Gastrocnemius medialis (tissue), 4 donors: ENCODE results near the gene SDCCAG8. TPM values are rescaled to one million over a fixed set of nuclear protein-coding genes. Genes with fewer than 3 reads are reported as not detected.

Source experiments
- ATAC-seq, 2 donors: fragments of 150-250 bp; one replicate each; pipeline ENCODE4 v1.9.1; 2016
- DNase-seq, 2 donors: peaks; one replicate each; pipeline ENCODE4 v3.0.0-alpha.2; 2019
- H3K27ac ChIP-seq, 4 donors: fragments of 200-600 bp; sonication (generic); 1 replicate in 1 of 4; 2 replicates in 3 of 4; pipeline ENCODE4 v1.5.1; 2016 to 2018; ENCODE audit warnings: mild to moderate bottlenecking in 2 of 4, moderate library complexity in 1 of 4
- H3K27me3 ChIP-seq, 3 donors: fragments of 200-600 bp; sonication (generic) in 2 of 3; 1 replicate in 1 of 3; 2 replicates in 2 of 3; pipeline versions ENCODE4 v1.5.1 to v1.6.0; 2016 to 2019; ENCODE audit warnings: mild to moderate bottlenecking in 1 of 3, moderate library complexity in 1 of 3
- H3K36me3 ChIP-seq, 2 donors: fragments of 200-600 bp; sonication (generic) in 1 of 2; one replicate each; pipeline ENCODE4 v1.5.1; 2017 to 2018
- H3K4me1 ChIP-seq, 2 donors: fragments of 200-600 bp; sonication (generic) in 1 of 2; one replicate each; pipeline ENCODE4 v1.5.1; 2016 to 2017; ENCODE audit warnings: mild to moderate bottlenecking in 2 of 2
- H3K4me3 ChIP-seq, 4 donors: fragments of 200-600 bp; sonication (generic) in 3 of 4; 1 replicate in 1 of 4; 2 replicates in 3 of 4; pipeline ENCODE4 v1.5.1; 2016 to 2019; ENCODE audit warnings: mild to moderate bottlenecking in 2 of 4
- H3K9me3 ChIP-seq, 3 donors: fragments of 200-600 bp; sonication (generic) in 2 of 3; 1 replicate in 1 of 3; 2 replicates in 2 of 3; pipeline ENCODE4 v1.5.1; 2016 to 2019
- POLR2A ChIP-seq, 2 donors: fragments of 450-650 bp; IDR thresholded peaks; one replicate each; pipeline ENCODE4 v1.6.1; 2017; ENCODE audit warnings: antibody characterized with exemption in 2 of 2, mild to moderate bottlenecking in 2 of 2, moderate library complexity in 2 of 2
- in situ Hi-C, 4 donors: fragments of 200-750 bp; cut with MboI; loops; one replicate each; pipeline versions ENCODE4 v1.15.0 to v1.8.0; 2017; ENCODE audit warnings: low sequenced_read_pairs in 4 of 4
- intact Hi-C: fragments of 100-400 bp; cut with DNase I; formaldehyde crosslinking; loops from one replicate; pipeline ENCODE4 v1.15.1; 2023; ENCODE audit warnings: low total_unique reads
- total RNA-seq, 4 donors: library from RNA; depleted of rRNA; stranded (reverse); fragments of >200 nt; gene quantifications; one replicate each; pipeline versions ENCODE4 v1.1.0 to v1.2.3, GENCODE V29; 2016
- TF ChIP-seq, protein P1 (sequence below), 5 experiments: fragments of 450-650 bp in 3 of 5; fragments of 200-600 bp in 2 of 5; sonication (generic) in 2 of 5; IDR thresholded peaks in 4 of 5; conservative IDR thresholded peaks in 1 of 5; 1 replicate in 4 of 5; 2 replicates in 1 of 5; pipeline ENCODE4 v1.5.1; 2016 to 2019; ENCODE audit warnings: antibody characterized with exemption in 5 of 5, mild to moderate bottlenecking in 3 of 5, moderate library complexity in 3 of 5

The SDCCAG8 gene
- total RNA-seq, 4 donors from 2014 or later, result 12.3 to 33.9 (median 26.1) TPM

DNA sequence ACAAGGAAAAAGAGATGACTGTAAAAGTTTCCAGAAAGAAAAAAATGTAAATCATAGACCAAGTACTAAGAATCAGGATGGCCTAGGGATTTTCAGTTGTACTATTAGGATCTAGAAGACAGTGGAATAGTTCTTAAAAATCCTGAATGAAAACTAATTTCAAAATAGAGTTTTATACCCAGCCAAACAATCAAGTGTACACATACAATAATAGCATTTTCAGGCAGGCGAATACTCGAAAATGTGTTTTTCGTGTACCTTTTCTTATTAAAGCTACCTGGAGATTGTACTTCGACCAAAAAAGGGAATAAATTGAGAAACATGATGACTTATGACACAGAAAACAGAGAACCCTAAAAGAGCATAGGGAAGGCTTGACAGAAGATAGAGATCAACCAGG lies 118.6 kb downstream of the SDCCAG8 start:
- TF ChIP-seq POLR2A (IDR thresholded peaks at IDR 0.05), result no peak
- TF ChIP-seq, protein P1, sequence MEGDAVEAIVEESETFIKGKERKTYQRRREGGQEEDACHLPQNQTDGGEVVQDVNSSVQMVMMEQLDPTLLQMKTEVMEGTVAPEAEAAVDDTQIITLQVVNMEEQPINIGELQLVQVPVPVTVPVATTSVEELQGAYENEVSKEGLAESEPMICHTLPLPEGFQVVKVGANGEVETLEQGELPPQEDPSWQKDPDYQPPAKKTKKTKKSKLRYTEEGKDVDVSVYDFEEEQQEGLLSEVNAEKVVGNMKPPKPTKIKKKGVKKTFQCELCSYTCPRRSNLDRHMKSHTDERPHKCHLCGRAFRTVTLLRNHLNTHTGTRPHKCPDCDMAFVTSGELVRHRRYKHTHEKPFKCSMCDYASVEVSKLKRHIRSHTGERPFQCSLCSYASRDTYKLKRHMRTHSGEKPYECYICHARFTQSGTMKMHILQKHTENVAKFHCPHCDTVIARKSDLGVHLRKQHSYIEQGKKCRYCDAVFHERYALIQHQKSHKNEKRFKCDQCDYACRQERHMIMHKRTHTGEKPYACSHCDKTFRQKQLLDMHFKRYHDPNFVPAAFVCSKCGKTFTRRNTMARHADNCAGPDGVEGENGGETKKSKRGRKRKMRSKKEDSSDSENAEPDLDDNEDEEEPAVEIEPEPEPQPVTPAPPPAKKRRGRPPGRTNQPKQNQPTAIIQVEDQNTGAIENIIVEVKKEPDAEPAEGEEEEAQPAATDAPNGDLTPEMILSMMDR (IDR thresholded peaks at IDR 0.05 in 4 of 5, conservative IDR thresholded peaks at IDR 0.05 in 1 of 5), result no peak
- intact Hi-C loops, result no loop called here
- Histone ChIP-seq H3K9me3 (no peaks in the 10 kb centered on the region), H3K4me1 (peaks cover 8 to 12% of the 10 kb centered on the region in 2 donors), H3K27me3 (no peaks in the 10 kb centered on the region), H3K27ac (no peak overlapping the region), H3K36me3 (peaks cover 0 to 3% of the 10 kb centered on the region in 2 donors), H3K4me3 (no peak overlapping the region)
- DNase-seq (no peak), ATAC-seq (no peak)
- in situ Hi-C loops, result no loop called here

DNA sequence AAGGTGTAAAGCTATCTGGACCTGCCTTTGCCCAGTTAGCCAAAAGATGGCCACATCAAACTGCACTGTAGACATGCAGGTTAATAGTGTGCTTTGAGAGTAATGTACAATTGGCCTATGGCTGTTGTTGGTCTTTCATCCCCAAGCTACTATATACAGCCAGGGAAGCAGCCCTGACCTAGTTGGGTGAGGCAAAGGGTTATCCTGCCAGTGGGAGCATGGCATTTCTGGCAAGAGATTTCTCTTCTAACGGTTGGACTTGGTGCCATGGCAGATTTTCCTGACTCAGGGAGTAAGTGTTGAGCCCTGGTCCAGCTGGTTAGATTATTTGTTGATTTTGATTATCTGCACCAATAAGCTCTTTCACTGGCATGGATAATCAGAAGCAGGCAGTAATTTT lies 119.8 kb downstream of the SDCCAG8 start:
- ATAC-seq (peak in 1 of 2 donors; percentile 62), DNase-seq (no peak)
- Histone ChIP-seq H3K27me3 (no peaks in the 10 kb centered on the region), H3K4me1 (peaks cover 8 to 12% of the 10 kb centered on the region in 2 donors), H3K36me3 (peaks cover 0 to 7% of the 10 kb centered on the region in 2 donors), H3K27ac (no peak overlapping the region), H3K4me3 (no peak overlapping the region), H3K9me3 (no peaks in the 10 kb centered on the region)
- intact Hi-C loops, result no loop called here
- no peak for TF ChIP-seq POLR2A (IDR thresholded peaks at IDR 0.05)
- TF ChIP-seq, protein P1 (IDR thresholded peaks at IDR 0.05 in 4 of 5, conservative IDR thresholded peaks at IDR 0.05 in 1 of 5), result no peak
- in situ Hi-C loops, result no loop called here

DNA sequence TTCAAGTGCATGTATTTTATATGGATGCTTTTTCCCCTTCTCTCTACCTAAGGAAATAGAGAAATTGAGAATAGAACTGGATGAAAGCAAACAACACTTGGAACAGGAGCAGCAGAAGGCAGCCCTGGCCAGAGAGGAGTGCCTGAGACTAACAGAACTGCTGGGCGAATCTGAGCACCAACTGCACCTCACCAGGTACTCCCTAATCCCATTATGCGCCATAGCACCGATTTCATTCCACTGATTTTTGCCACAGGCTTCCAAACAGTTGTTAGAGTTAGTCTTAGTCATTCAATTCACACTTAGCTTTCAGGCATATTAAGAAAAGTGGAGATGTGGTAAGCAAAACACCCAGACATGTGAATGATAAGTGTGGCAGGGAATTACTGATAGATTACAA lies 122.8 kb downstream of the SDCCAG8 start:
- DNase-seq (no peak), ATAC-seq (no peak)
- Histone ChIP-seq H3K27ac (no peak overlapping the region), H3K9me3 (no peaks in the 10 kb centered on the region), H3K36me3 (peaks cover 0 to 7% of the 10 kb centered on the region in 2 donors), H3K27me3 (no peaks in the 10 kb centered on the region), H3K4me1 (peaks cover 8 to 9% of the 10 kb centered on the region in 2 donors), H3K4me3 (no peak overlapping the region)
- in situ Hi-C loops, result no loop called here
- TF ChIP-seq POLR2A (IDR thresholded peaks at IDR 0.05), result no peak
- TF ChIP-seq, protein P1 (IDR thresholded peaks at IDR 0.05 in 4 of 5, conservative IDR thresholded peaks at IDR 0.05 in 1 of 5), result no peak
- intact Hi-C loops, result no loop called here

DNA sequence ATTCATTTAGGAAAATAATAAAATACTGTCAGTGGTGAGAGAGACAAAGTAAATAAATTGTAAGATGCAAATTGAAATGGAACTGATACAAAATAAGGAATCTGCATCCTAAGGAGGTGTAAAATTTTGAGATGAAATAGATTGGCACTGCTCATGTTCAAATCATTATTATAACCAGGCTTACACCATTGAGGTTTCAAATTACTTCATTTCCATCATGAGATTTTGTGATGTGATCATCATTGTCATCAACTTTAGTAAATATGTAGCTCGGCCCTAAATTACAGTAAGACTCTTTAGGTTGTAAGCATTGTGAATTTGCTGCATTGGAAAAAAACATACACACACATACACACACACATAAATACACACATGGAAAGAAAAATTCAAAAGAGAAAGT lies 123.4 kb downstream of the SDCCAG8 start:
- Histone ChIP-seq H3K4me1 (peaks cover 8 to 9% of the 10 kb centered on the region in 2 donors), H3K27ac (no peak overlapping the region), H3K36me3 (peaks cover 0 to 7% of the 10 kb centered on the region in 2 donors), H3K4me3 (no peak overlapping the region), H3K9me3 (no peaks in the 10 kb centered on the region), H3K27me3 (no peaks in the 10 kb centered on the region)
- DNase-seq (no peak), ATAC-seq (no peak)
- intact Hi-C loops, result no loop called here
- TF ChIP-seq, protein P1 (IDR thresholded peaks at IDR 0.05 in 4 of 5, conservative IDR thresholded peaks at IDR 0.05 in 1 of 5), result no peak
- TF ChIP-seq POLR2A (IDR thresholded peaks at IDR 0.05), result no peak
- in situ Hi-C loops, result no loop called here

DNA sequence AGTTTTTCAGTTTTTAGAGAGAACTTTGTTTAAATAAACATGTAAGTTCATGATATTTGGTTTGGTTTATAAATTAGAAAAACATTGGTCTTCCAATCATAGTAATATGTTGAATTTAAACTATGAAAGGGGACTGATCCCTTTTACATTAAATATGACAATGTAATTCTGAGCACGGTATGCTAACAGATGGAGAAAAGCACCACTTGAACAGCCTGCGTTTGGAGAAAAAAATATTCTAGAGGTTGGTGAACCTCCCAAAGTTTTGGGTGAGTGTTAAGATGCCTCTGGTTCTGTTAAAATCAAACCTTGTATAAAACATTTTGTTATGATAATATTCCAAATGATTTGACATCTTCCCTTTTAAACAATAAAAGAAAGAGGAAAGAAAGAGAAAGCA lies 123.9 kb downstream of the SDCCAG8 start:
- H3K9me3 ChIP-seq, result no peaks in the 10 kb centered on the region
- in situ Hi-C loops (no loop called here), intact Hi-C loops (no loop called here)
- TF ChIP-seq, protein P1 (IDR thresholded peaks at IDR 0.05 in 4 of 5, conservative IDR thresholded peaks at IDR 0.05 in 1 of 5), result no peak
- TF ChIP-seq POLR2A (IDR thresholded peaks at IDR 0.05), result no peak
- no peak overlapping the region for H3K4me3 ChIP-seq
- DNase-seq (no peak), ATAC-seq (no peak)
- H3K36me3 ChIP-seq, result peaks cover 0 to 7% of the 10 kb centered on the region in 2 donors
- peaks cover 8 to 9% of the 10 kb centered on the region in 2 donors for H3K4me1 ChIP-seq
- H3K27ac ChIP-seq, result no peak overlapping the region
- no peaks in the 10 kb centered on the region for H3K27me3 ChIP-seq
